CD4-positive, alpha-beta T cell treated with Interleukin-17A for 1 hour (primary cell): ENCODE data around the gene TPST2.
A peak's percentile ranks its signal among the peaks of the same experiment; 100 is the strongest.

Experiments
- DNase-seq: peaks from one replicate; pipeline ENCODE4 v3.0.0-alpha.2; 2020

The TPST2 gene

GRCh38 chr22:26527574-26528465 lies 62.1 kb downstream of the TPST2 start:
- no peak for DNase-seq

GRCh38 chr22:26527167-26527566 lies 62.8 kb downstream of the TPST2 start:
- DNase-seq, result no peak

- DNase-seq, result no peak
Observed at GRCh38 chr22:26525946-26526564, 63.9 kb downstream of the TPST2 start.

- no peak for DNase-seq
Observed at GRCh38 chr22:26524870-26525269, 65.1 kb downstream of the TPST2 start.

GRCh38 chr22:26522592-26522991 lies 67.3 kb downstream of the TPST2 start:
- DNase-seq, result no peak

GRCh38 chr22:26522012-26522411 lies 67.9 kb downstream of the TPST2 start:
- DNase-seq, result no peak

- DNase-seq, result no peak
Observed at GRCh38 chr22:26517429-26517828, 72.5 kb downstream of the TPST2 start.

GRCh38 chr22:26516503-26516902 lies 73.4 kb downstream of the TPST2 start:
- no peak for DNase-seq

- DNase-seq, result no peak
Observed at GRCh38 chr22:26515931-26516330, 74.0 kb downstream of the TPST2 start.

GRCh38 chr22:26514419-26515161 lies 75.3 kb downstream of the TPST2 start:
- DNase-seq, result no peak

GRCh38 chr22:26513838-26514237 lies 76.1 kb downstream of the TPST2 start:
- no peak for DNase-seq

GRCh38 chr22:26512149-26512793 lies 77.7 kb downstream of the TPST2 start, which contains the start of gene TFIP11:
Gene TFIP11, minus strand, starts transcription at chr22:26512473. Its CDS starts 2,201 bp downstream, at chr22:26510272.
- DNase-seq, result peak; percentile 89

GRCh38 chr22:26508148-26508547 lies 81.8 kb downstream of the TPST2 start:
- DNase-seq, result no peak

- no peak for DNase-seq
Observed at GRCh38 chr22:26503758-26504157, 86.2 kb downstream of the TPST2 start.

- peak; percentile 80 for DNase-seq
Observed at GRCh38 chr22:26502688-26503561, 87.0 kb downstream of the TPST2 start.

GRCh38 chr22:26501996-26502395 lies 87.9 kb downstream of the TPST2 start:
- DNase-seq, result no peak

- no peak for DNase-seq
Observed at GRCh38 chr22:26499188-26499703, 90.7 kb downstream of the TPST2 start.

- no peak for DNase-seq
Observed at GRCh38 chr22:26496456-26496855, 93.5 kb downstream of the TPST2 start.

- DNase-seq, result no peak
Observed at GRCh38 chr22:26494506-26494905, 95.4 kb downstream of the TPST2 start.

- DNase-seq, result no peak
Observed at GRCh38 chr22:26492220-26492619, 97.7 kb downstream of the TPST2 start.

- DNase-seq, result no peak
Observed at GRCh38 chr22:26489447-26490036, 100.4 kb downstream of the TPST2 start.
